Measurements from ENCODE around the gene HAO2. TPM values are rescaled to one million over a fixed set of nuclear protein-coding genes. Genes with fewer than 3 reads are reported as not detected.

Gene HAO2
- total RNA-seq, 1 experiment from 2014 or later: 0.27 TPM

DNA sequence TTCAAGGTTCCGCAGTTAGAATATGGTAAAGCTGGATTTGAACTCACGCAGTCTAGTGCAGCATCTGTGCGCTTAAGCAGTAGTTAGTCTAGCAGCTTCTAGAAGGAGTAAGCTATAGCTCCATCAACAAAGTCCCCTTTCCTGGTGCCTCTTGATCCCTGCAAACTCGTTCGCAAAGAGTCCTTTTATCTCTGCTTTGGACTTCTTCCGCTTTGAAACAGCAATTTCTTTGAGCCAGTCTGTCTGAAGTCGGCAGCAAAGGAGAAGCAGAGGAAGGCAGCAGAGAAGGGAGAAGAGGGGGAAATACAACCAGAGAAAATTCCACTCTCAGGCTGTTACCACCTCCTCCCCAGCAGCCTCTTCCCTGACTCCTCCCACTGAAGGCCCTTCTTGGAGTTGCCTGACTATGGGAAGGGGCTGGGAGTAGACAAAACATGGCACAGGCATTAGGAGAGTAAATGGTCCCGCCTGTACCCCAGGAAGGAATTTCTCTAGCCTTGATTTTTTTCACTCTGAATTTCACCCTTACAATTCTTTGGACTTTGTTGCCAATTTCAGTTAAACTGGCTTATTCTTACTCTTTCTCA is 72.2 kb downstream of the HAO2 start:
- Histone ChIP-seq H3K27me3 (replicated peaks; ENCODE audit: control insufficient read depth, insufficient read depth, low read length) (no peaks in the 10 kb centered on the region), H3K9me3 (no peaks in the 10 kb centered on the region), H3K4me3 (ENCODE audit: low read depth, low read length) (no peak overlapping the region), H3K4me1 (no peaks in the 10 kb centered on the region), H3K36me3 (ENCODE audit: control insufficient read depth, insufficient read depth, low read length) (no peaks in the 10 kb centered on the region)
- POLR2A ChIA-PET: no interaction called here
- Mint-ChIP-seq H3K9me3 (ENCODE audit: unreplicated experiment) (no peaks in the 10 kb centered on the region), H3K27ac (ENCODE audit: unreplicated experiment) (no peak overlapping the region), H3K36me3 (ENCODE audit: insufficient read depth, unreplicated experiment) (no peaks in the 10 kb centered on the region), H3K27me3 (ENCODE audit: insufficient read depth, unreplicated experiment) (no peaks in the 10 kb centered on the region), H3K4me3 (ENCODE audit: unreplicated experiment) (no peak overlapping the region), H3K4me1 (ENCODE audit: low read depth, unreplicated experiment) (peaks cover 16% of the 10 kb centered on the region)
- CTCF ChIA-PET: no interaction called here
- no TSS peak for BruUV-seq (replicated peaks)
- no peak for DNase-seq
- intact Hi-C loops (cut with micrococcal nuclease; ENCODE audit: unreplicated experiment): no loop called here
- TF ChIP-seq, protein P1, sequence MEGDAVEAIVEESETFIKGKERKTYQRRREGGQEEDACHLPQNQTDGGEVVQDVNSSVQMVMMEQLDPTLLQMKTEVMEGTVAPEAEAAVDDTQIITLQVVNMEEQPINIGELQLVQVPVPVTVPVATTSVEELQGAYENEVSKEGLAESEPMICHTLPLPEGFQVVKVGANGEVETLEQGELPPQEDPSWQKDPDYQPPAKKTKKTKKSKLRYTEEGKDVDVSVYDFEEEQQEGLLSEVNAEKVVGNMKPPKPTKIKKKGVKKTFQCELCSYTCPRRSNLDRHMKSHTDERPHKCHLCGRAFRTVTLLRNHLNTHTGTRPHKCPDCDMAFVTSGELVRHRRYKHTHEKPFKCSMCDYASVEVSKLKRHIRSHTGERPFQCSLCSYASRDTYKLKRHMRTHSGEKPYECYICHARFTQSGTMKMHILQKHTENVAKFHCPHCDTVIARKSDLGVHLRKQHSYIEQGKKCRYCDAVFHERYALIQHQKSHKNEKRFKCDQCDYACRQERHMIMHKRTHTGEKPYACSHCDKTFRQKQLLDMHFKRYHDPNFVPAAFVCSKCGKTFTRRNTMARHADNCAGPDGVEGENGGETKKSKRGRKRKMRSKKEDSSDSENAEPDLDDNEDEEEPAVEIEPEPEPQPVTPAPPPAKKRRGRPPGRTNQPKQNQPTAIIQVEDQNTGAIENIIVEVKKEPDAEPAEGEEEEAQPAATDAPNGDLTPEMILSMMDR (IDR thresholded peaks at IDR 0.05; ENCODE audit: insufficient read depth in 1 of 2, low read depth in 1 of 2, low read length in 1 of 2, severe bottlenecking in 1 of 2, unreplicated experiment in 1 of 2): no peak

DNA sequence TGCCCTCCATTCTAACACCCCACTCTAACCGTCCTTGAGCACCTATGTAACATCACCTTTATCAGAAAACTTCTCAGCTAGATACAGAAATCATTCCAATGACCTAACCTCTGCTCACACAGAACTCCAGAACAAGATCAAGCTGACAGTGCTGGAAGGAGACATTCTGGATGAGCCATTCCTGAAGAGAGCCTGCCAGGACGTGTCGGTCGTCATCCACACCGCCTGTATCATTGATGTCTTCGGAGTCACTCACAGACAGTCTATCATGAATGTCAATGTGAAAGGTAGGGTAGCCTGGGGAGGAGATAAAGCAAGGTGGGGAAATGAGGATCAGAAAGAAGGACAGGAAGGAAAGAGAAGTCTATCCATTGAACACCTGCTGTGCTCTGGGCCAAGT is 74.2 kb downstream of the HAO2 start:
- H3K9me3 Mint-ChIP-seq (ENCODE audit: unreplicated experiment): no peaks in the 10 kb centered on the region
- H3K36me3 ChIP-seq (ENCODE audit: control insufficient read depth, insufficient read depth, low read length): no peaks in the 10 kb centered on the region
- H3K4me3 ChIP-seq (ENCODE audit: low read depth, low read length): no peak overlapping the region
- H3K4me1 Mint-ChIP-seq (ENCODE audit: low read depth, unreplicated experiment): peaks cover 16% of the 10 kb centered on the region
- no peaks in the 10 kb centered on the region for H3K27me3 ChIP-seq (replicated peaks; ENCODE audit: control insufficient read depth, insufficient read depth, low read length)
- H3K4me3 Mint-ChIP-seq (ENCODE audit: unreplicated experiment): no peak overlapping the region
- H3K9me3 ChIP-seq: no peaks in the 10 kb centered on the region
- peak overlapping the region; percentile 4 for H3K27ac Mint-ChIP-seq (ENCODE audit: unreplicated experiment)
- no peaks in the 10 kb centered on the region for H3K4me1 ChIP-seq
- POLR2A ChIA-PET: no interaction called here
- no TSS peak for BruUV-seq (replicated peaks)
- CTCF ChIA-PET: no interaction called here
- intact Hi-C loops (cut with micrococcal nuclease; ENCODE audit: unreplicated experiment): no loop called here
- no peak for DNase-seq
- TF ChIP-seq, protein P1 (IDR thresholded peaks at IDR 0.05; ENCODE audit: insufficient read depth in 1 of 2, low read depth in 1 of 2, low read length in 1 of 2, severe bottlenecking in 1 of 2, unreplicated experiment in 1 of 2): no peak
- no peaks in the 10 kb centered on the region for H3K36me3 Mint-ChIP-seq (ENCODE audit: insufficient read depth, unreplicated experiment)
- no peaks in the 10 kb centered on the region for H3K27me3 Mint-ChIP-seq (ENCODE audit: insufficient read depth, unreplicated experiment)

Other genes with a start within 250 kb of the HAO2 start
- 11.9 and 12.1 TPM in 2 replicates for gene WARS2, start 228.1 kb upstream of the HAO2 start, total RNA-seq (2022)
- gene HSD3B2, start 46.4 kb downstream of the HAO2 start, total RNA-seq (2022): not detected in 2 replicates
- gene HSD3B1, start 138.4 kb downstream of the HAO2 start, total RNA-seq (2022): 38.0 and 40.9 TPM in 2 replicates